Stimulated activated CD8-positive, alpha-beta memory T cell treated with anti-CD3 and anti-CD28 coated beads, Interleukin-7, amount 100 ng/mL, for 4 hours (primary cell): ENCODE data around the gene RYR1.
"Not testable (repeated sequence)": the region's sequence is repeated elsewhere in the genome, so short reads cannot be mapped to it uniquely, and the experiment has no call there.

Experiments
- DNase-seq, 2 donors: peaks; one replicate each; pipeline ENCODE4 v3.0.0-alpha.2; 2020; ENCODE audit warnings: low read depth in 2 of 2

RYR1 gene

DNA sequence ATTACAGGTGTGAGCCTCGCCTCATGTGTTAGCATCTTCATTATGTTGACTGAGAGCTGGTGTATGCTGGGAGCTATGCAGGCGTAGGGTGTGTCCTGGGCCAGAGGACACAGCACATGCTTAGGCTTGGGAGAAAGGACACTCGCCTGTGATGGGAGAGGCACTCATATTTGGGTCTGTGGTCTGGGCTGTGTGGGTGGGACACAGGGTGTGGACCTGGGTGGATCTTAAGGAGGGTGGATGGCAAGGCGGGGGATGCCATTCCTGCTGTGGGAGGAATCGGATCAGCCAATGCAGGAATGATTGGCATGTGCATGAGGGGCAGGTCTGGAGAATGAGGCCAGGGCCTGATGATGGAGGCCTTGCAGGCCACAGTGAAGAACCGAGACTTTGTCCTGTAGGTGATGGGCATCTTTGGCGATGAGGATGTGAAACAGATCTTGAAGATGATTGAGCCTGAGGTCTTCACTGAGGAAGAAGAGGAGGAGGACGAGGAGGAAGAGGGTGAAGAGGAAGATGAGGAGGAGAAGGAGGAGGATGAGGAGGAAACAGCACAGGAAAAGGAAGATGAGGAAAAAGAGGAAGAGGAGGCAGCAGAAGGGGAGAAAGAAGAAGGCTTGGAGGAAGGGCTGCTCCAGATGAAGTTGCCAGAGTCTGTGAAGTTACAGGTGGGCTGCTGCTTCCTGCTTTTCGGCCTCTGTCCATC is 55.4 kb downstream of the RYR1 start:
- no peak for DNase-seq

DNA sequence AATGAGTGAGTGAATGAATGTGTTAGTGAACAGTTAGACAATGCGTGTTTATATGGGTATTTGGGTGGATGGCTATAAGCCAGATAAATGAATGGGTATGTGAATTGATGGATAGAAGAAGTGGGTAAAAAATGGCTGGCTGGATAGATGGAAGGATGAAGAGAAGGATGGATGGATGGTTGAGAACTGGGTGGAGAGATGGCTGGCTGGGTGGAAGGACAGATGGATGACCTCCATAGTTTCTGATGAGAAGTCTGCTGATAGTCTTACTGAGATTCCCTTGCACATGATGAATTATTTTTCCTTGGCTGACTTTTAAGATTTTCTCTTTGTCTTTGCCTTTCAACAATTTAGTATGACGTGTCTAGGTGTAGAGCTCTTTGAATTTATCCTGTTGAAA is 57.4 kb downstream of the RYR1 start:
- DNase-seq: no peak

DNA sequence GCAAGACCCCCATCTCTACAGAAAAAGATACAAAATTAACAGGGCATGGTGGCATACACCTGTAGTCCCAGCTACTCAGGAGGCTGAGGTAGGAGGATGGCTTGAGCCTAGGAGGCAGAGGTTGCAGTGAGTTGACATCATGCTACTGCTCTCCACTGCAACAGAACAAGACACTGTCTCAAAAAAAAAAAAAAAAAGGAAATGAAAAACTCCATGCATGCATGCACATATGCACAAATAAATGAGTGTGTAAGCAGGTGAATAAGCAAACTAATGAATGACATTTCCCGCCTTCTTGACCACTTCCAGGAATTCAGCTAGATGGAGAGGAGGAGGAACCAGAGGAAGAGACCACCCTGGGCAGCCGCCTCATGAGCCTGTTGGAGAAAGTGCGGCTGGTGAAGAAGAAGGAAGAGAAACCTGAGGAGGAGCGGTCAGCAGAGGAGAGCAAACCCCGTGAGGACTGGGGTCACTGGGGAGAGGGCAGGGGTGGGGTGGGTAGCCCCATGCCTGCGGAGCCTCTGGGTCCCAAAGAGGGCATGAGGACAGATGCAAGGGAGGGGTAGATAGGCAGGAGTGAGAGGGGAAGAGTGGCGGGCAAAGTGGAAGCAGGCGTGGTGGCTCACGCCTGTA is 58.8 kb downstream of the RYR1 start:
- no peak for DNase-seq

DNA sequence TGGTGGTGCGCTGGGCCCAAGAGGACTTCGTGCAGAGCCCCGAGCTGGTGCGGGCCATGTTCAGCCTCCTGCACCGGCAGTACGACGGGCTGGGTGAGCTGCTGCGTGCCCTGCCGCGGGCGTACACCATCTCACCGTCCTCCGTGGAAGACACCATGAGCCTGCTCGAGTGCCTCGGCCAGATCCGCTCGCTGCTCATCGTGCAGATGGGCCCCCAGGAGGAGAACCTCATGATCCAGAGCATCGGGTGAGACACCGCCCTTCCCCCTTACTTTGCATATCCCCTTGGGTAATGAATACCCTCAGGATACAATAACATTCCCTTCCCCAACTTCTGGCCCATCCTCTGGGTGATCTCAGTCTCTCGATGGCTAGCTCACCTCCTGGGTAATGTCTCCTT is 60.9 kb downstream of the RYR1 start:
- DNase-seq: no peak

DNA sequence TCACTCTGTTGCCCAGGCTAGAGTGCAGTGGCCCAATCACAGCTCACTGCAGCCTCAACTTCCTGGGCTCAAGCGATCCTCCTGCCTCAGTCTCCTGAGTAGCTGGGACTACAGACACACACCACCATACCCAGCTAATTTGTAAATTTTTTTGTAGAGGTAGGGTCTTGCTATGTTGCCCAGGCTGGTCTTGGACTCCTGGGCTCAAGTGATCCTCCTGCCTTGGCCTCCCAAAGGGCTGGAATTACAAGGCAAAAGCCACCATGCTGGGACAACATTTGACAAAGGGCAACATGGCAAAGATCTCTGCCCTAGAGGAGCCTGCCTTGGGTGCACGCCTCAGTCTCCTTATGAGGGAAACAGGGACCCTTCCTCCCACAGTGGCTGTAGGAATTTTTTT is 61.9 kb downstream of the RYR1 start:
- not testable (repeated sequence) for DNase-seq

DNA sequence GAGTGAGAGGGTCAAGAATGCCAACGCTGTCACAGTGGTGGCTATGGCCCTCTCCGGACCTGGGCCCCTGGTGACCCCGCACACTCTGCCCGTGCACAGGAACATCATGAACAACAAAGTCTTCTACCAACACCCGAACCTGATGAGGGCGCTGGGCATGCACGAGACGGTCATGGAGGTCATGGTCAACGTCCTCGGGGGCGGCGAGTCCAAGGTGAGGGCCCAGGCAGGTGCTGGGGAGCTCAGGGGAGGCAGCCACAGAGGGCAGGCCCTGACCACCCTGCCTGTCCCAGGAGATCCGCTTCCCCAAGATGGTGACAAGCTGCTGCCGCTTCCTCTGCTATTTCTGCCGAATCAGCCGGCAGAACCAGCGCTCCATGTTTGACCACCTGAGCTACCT is 62.6 kb downstream of the RYR1 start:
- no peak for DNase-seq

DNA sequence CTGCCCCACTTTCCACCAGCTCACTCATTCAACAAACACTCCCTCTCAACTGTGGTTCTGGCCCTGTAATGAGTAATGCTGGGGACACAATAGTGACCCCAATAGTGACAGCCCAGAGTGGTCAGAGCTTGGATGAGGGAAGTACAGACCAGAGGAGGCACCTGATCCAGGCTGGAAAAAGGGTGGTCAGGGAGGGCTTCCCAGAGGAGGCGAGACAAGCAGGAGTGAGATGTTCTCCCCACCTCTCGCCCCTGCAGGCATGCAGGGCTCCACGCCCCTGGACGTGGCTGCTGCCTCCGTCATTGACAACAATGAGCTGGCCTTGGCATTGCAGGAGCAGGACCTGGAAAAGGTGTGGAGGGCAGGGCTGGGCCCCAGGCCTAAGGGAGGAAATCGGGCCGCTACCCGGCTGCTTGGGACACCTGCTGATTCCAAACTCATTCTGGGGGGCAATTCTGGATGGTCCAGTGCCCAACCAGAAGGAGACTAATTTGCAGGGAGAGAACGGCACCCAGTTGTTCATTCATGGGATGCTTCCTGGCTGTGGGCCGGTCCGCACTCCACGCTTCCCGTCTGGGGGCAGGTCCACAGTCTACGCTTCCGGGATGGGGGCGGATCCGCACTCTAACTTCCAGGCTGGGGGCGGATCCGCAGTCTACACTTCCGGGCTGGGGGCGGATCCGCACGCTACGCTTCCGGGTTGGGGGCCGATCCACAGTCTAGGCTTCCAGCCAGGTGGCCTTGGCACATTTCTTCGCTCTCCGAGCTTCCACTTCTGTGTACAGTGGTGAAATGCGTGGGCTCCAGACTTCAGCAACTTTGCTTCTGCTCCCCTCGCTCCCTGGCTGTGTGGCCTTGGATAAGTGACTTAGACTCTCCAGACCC is 63.4 kb downstream of the RYR1 start:
- DNase-seq: no peak

DNA sequence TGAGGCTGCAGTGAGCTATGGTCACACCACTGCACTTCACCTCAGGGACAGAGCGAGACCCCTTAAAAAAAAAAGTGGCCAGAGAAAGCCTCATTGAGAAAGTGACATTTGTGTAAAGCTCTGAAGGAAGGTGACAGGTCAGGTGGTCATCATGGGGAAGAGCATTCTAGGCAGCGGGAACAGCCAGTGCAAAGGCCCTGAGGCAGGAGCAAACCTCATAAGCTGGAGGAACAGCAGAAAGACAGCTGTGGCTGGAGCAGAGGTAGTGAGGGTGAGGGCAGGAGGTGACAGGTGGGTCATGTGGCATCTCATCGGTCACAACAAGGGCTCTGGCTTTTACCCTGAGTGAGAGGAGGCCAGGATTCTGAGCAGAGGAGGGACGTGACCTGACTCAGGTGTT is 64.4 kb downstream of the RYR1 start:
- no peak for DNase-seq

DNA sequence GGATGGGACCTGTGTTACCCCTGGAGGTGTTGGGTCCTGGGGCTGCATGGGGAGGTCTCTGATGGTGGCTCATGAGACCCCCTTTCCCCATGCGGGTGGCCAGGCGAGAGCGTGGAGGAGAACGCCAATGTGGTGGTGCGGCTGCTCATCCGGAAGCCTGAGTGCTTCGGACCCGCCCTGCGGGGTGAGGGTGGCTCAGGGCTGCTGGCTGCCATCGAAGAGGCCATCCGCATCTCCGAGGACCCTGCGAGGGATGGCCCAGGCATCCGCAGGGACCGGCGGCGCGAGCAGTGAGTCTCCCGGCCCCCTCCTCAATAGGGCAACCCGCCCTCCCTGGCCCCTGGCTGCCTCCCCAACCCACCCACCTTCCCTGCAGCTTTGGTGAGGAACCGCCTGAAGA is 66.0 kb downstream of the RYR1 start:
- no peak for DNase-seq

DNA sequence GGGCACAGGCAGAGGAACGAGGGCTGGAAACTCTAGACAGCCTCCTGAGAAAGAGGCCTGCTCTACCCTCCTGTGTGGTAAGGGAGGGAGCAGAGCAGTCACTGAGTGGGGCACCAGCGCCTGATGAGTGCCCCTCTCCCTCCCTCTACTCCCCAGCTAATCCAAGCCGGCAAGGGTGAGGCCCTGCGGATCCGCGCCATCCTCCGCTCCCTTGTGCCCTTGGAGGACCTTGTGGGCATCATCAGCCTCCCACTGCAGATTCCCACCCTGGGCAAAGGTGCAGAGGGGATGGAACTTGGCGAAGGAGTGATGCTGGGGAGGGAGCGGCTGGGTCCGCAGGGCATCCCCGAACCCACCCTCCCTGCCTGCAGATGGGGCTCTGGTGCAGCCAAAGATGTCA is 67.0 kb downstream of the RYR1 start:
- no peak for DNase-seq

DNA sequence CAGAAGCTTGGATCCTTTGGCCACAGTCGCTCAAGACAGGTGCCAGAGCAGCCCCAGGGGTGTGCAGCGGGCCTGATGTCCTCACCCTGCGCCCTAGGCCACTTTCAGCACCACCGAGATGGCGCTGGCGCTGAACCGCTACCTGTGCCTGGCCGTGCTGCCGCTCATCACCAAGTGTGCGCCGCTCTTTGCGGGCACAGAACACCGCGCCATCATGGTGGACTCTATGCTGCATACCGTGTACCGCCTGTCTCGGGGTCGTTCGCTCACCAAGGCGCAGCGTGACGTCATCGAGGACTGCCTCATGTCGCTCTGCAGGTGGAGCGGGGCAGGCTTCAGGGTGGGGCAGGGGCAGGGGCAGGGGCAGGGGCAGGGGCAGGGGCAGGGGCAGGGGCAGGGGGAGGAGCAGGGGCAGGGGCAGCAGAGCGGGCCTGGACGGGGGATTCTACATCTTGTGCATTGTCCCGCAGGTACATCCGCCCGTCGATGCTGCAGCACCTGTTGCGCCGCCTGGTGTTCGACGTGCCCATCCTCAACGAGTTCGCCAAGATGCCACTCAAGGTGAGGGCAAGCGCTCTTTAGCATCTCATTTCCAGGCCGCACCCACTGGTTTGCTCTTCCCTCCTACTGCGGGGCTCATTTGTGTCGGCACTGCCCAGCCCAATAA is 69.1 kb downstream of the RYR1 start:
- no peak for DNase-seq

DNA sequence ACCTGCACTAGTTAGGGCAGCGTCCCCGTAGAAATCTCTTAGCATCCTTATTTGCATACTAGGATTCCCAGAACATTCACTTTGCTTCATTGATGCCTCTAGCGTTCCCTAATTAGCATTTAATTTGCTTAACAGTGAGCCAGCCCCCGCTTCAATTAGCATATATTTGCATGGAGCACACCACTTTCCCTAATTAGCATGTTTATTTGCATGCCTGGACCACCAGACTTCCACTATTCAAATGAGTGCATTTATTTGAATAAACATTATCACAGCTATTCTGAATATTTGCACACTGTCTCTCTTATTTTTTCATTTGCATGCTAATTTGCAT is 69.6 kb downstream of the RYR1 start:
- DNase-seq: no peak

DNA sequence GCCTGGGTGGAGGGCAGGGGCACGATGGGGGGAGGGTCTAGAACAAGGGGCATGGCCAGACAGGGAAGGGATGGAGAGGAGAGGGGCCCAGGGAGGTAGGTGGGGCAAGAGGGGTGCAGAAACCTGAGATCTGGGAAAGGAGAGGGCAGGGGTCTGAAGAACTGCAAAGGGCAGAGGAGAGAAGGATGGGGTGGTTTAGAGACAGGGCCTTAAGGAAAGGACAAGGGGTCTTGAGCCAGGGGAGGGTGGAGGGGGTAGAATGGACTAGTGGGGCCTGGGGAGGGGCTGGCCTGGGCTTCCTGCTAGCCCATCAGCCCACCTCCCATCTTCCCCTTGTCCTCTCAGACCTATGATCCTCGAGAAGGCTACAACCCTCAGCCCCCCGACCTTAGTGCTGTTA is 72.5 kb downstream of the RYR1 start:
- no peak for DNase-seq

DNA sequence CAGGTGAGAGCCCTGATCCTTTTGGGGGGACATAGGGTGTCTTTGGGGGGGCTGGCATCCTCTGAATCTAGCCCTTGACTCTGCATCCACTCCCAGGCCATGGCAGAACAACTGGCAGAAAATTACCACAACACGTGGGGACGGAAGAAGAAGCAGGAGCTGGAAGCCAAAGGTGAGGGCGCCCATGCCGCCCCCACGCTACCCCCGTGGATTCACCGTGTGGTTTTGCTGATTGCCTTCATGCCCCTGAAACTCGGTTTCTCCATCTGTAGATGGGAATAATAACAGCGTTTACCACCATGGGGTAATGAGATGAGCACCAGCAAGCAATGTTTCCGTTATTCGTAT is 72.9 kb downstream of the RYR1 start:
- DNase-seq: no peak

DNA sequence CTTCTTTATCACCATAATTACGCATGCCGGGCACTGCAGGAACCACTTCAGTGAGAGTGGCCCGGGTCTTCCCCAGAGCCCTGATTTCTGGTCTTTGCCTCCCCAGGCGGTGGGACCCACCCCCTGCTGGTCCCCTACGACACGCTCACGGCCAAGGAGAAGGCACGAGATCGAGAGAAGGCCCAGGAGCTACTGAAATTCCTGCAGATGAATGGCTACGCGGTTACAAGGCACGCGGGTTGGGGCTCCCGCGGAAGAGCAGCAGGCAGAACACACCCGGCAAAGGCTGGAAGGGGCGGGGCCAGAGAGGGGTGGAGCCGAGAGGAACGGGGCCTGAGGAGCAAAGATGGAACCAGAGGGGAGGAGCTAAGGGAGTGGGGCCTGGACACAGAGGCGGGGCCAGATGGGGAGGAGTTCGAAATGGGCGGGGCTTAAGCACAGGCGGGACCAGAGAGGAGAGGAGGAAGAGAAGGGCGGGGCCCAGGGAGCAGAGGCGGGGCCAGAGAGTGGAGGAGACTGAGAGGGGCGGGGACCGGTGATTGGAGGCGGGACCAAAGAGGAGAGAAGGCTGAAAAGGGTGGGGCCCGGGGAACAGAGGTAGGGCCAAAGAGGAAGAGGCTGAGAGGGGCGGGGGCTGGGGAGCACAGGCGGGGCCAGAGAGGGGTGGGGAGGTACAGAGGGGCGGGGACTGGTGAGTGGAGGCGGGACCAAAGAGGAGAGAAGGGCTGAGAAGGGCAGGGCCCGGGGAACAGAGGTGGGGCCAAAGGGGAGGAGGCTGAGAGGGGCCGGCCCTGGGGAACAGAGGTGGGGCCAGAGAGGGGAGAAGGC is 73.4 kb downstream of the RYR1 start:
- peak in 1 of 2 donors; percentile 80 for DNase-seq

DNA sequence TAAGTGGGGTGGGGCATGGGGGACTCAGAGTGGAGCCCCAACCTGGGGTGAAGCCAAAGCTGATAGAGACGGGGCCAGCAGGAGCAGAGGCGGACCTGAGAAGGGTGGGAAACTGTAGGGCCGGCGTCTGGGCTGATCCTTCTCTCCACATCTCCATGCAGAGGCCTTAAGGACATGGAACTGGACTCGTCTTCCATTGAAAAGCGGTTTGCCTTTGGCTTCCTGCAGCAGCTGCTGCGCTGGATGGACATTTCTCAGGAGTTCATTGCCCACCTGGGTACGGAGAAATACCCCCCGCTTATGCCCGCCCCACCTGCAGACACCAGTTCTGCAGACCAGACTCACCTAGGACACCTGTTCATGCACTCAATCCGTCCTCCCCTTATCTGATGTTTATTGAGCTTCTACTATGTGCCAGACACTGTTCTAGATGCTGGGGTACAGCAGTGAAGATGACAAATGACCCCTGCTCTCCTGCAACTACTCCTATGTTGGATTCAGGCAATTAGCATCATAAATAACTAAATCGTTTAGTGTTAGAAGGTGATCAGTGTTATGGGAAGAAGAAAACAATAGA is 74.1 kb downstream of the RYR1 start:
- no peak for DNase-seq

DNA sequence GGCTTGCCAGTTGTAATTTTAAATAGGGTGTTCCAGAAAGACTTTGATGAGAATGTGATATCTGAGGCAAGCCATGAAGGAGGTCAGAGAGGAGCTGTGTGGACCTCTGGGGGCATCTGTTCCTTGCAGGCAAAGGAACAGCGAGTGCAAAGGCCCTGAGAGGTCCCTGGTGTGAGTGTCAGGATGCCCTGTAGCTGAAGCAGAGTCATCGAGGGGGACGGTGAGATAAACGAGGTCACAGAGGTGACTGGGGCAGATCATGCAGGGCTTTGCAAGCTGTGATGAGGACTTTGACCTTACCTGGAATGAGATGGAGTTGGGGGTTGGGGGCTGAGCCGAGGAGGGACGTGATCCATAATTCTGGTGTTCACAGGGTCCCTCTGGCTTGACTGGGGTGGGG is 75.0 kb downstream of the RYR1 start:
- DNase-seq: no peak

DNA sequence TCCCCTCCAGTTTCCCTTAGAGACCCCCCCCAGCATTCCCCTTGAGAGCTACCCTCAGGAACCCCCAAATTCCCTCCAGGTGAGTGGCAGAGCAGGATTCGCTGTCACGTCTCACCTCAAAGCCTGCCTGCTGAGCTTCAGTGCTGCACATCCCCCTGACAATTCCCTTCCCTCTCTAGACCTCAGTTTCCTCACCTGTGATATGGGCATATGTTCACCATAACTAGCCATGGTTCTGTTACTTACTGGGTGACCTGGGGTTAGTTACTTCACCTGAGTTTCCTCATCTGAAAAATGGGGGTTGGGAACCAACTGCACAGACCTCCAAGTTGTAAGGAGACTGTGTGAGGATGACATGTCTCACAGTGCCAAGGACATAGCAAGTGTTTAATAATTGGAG is 75.5 kb downstream of the RYR1 start:
- no peak for DNase-seq

DNA sequence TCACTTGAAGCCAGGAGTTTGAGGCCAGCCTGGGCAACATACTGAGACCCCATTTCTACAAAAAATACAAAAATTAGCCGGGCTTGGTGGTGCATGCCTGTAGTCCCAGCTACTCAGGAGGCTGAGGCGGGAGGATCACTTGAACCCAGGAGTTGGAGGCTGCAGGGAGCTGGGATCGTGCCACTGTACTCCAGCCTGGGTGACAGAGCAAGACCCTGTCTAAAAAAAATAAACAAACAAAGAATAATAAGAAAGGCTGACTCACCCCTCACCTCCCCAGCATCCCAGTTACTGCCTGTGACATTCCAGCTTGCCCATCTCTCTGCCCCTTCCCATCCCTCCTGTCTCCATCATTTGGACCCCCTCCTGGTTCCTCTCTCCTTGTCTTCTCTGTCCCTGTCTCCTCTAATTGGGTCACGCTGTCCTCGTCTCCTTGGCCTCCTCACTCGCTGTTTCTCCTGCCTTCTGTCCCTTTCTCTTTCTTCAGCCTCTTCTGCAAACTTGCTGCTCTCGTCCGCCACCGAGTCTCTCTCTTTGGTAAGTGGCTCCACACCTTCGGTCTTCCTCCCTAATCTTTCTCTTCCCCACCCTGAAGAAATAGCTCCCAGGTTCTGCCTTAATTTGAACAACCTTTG is 77.7 kb downstream of the RYR1 start:
- no peak for DNase-seq

DNA sequence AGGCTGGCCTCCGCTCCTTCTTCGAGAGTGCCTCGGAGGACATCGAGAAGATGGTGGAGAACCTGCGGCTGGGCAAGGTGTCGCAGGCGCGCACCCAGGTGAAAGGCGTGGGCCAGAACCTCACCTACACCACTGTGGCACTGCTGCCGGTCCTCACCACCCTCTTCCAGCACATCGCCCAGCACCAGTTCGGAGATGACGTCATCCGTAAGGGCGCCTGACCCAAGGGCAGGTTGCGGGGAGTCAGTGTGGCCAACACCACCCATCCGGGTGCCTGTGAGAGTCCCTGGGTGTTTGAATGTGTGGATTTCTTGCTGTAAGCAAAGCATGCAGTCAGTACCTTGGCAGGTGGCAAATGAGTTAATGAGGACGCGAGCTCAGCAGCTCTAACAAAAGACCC is 78.8 kb downstream of the RYR1 start:
- DNase-seq: no peak

DNA sequence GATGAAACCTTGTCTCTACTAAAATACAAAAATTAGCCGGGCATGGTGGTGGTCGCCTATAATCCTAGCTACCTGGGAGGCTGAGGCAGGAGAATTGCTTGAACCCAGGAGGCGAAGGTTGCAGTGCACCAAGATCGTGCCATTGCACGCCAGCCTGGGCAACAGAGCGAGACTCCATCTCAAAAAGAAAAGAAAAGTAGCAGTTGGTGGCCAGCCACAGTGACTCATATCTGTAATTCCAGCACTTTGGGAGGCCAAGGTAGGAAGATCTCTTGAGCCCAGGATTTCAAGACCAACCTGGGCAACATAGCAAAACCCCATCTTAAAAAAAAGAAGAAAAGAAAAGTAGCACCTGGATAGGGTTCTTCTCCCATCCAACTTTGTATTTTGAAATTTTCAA is 79.7 kb downstream of the RYR1 start:
- DNase-seq: not testable (repeated sequence)
